ENCODE measurements around the gene RABIF. TPM values are rescaled to one million over a fixed set of nuclear protein-coding genes. Genes with fewer than 3 reads are reported as not detected.
"Not testable (repeated sequence)": the region's sequence is repeated elsewhere in the genome, so short reads cannot be mapped to it uniquely, and the experiment has no call there.

The RABIF gene
- total RNA-seq, 1 donor from 2014 or later, result 12.7 TPM

DNA sequence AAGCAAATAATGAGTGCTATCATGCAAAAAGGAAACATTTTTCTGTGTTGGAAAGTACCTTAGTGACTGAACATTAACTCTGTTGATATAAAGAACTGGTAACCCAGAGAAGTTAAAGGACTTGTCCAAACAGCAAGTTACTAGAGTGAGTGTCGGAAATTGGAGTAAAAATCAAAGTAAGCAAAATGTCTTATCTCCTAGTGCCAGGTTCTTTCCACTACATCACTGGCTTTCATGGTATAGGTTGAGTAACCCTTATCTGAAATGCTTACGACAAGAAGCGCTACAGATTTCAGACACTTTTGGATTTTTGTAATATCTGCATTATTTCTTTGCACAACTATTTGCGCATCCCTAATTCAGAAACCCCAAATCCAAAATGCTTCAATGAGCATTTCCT is 16.4 kb upstream of the RABIF start:
- no peaks in the 10 kb centered on the region for H3K4me1 Mint-ChIP-seq
- peaks cover 26% of the 10 kb centered on the region for H3K36me3 Mint-ChIP-seq (ENCODE audit: low read depth)
- DNase-seq, result no peak
- no peaks in the 10 kb centered on the region for H3K9me3 Mint-ChIP-seq
- no peak overlapping the region for H3K4me3 Mint-ChIP-seq
- intact Hi-C loops (cut with micrococcal nuclease), result no loop called here
- H3K27me3 Mint-ChIP-seq, result no peaks in the 10 kb centered on the region
- no peak overlapping the region for H3K27ac Mint-ChIP-seq

DNA sequence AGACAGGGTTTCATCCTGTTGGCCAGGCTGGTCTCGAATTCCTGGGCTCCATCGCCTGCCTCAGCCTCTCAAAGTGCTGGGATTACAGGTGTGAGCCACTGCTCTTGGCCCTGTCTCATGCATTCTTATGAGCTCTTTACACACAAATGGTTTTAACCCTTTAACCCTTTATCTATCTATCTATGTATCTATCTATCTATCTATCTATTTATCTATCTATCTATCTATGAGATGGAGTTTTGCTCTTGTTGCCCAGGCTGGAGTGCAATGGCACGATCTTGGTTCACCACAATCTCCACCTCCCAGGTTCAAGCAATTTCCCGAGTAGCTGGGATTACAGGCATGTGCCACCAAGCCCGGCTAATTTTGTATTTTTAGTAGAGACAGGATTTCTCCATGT is 14.9 kb upstream of the RABIF start:
- DNase-seq; H3K9me3 Mint-ChIP-seq; intact Hi-C loops (cut with micrococcal nuclease); H3K27ac Mint-ChIP-seq; H3K4me3 Mint-ChIP-seq; H3K4me1 Mint-ChIP-seq; H3K27me3 Mint-ChIP-seq: not testable (repeated sequence)
- H3K36me3 Mint-ChIP-seq (ENCODE audit: low read depth), result peaks cover 26% of the 10 kb centered on the region

DNA sequence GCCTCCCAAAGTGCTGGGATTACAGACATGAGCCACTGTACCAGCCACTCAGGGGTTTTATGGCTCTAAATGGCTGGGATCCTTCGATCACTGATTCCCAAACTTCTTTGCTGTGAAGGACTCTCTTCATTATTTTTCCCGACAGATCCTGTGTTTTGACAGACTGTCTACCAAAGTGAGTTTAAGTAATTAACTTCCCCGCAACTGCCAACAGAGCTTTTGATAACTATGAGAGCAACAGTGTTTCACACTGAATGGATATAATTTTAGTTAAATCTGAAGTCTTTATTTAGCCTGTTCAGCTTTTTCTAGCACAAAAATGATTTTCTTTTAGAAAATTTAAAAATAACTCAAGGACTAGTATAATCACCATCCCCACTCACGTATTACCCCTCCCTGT is 12.6 kb upstream of the RABIF start:
- Mint-ChIP-seq H3K4me3 (no peak overlapping the region), H3K4me1 (peaks cover 1% of the 10 kb centered on the region), H3K27ac (no peak overlapping the region), H3K36me3 (ENCODE audit: low read depth) (peaks cover 34% of the 10 kb centered on the region), H3K27me3 (no peaks in the 10 kb centered on the region), H3K9me3 (no peaks in the 10 kb centered on the region)
- intact Hi-C loops (cut with micrococcal nuclease), result no loop called here
- no peak for DNase-seq

DNA sequence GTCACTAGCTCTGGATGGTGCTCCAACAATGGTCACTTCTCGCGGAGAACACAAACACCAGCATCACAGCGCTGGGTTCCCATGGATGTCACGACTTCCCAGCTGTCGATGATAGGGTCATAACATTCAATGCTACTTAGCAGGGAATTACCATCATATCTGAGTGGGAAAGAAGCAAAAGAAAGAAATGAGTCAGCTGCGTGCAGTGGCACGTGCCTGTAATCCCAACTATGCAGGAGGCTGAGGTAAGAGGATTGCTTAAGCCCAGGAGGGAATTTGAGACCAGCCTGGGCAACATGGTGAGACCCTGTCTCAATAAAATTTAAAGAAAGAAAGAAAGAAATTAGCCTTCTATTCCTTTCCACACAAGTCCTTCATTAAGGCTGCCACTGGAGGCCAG is 3.6 kb upstream of the RABIF start:
- Mint-ChIP-seq H3K27ac (no peak overlapping the region), H3K27me3 (peaks cover 2% of the 10 kb centered on the region), H3K4me3 (no peak overlapping the region), H3K4me1 (peaks cover 16% of the 10 kb centered on the region), H3K9me3 (no peaks in the 10 kb centered on the region), H3K36me3 (ENCODE audit: low read depth) (peaks cover 49% of the 10 kb centered on the region)
- intact Hi-C loops (cut with micrococcal nuclease), result no loop called here
- no peak for DNase-seq

DNA sequence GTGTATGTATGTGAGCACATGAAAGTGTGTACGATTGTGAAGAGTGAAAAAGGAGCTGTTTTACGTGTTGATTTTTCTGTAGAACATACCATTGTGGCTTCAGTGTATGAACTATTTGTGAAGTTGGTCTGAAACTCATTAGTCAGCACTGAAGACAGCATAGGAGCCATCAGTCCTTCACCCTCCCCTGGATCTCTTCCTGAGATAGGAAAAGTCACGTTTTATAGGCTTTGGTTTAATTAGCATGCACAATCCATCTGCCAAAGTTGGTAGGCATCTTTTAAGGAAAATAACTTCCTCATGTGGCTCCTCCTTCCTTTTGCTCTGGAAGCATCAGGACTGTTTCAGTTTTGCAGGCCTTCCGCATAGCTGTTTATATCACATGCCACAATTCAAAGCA is 1.4 kb upstream of the RABIF start:
- peaks cover 18% of the 10 kb centered on the region for H3K4me1 Mint-ChIP-seq
- H3K9me3 Mint-ChIP-seq, result no peaks in the 10 kb centered on the region
- DNase-seq, result no peak
- no peak overlapping the region for H3K4me3 Mint-ChIP-seq
- peaks cover 36% of the 10 kb centered on the region for H3K36me3 Mint-ChIP-seq (ENCODE audit: low read depth)
- H3K27ac Mint-ChIP-seq, result no peak overlapping the region
- intact Hi-C loops (cut with micrococcal nuclease), result no loop called here
- peaks cover 2% of the 10 kb centered on the region for H3K27me3 Mint-ChIP-seq

DNA sequence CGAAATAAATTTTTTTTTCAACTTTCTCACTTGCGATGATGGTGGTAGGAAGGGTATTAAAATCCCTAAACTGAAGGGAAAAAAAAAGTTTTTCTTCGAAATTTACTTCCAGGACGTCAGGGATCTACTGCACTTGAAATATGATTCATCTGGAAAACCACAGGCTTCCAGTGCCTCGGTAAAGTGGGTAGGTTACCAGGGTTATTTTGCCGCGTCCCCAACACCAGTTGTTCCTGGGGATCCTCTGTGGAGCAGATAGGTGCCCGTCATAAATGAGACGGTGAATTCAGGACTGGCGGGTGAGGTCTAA is 773 bp downstream of the RABIF start:
- peaks cover 22% of the 10 kb centered on the region for H3K36me3 Mint-ChIP-seq (ENCODE audit: low read depth)
- intact Hi-C loops (cut with micrococcal nuclease), result loop anchor here (2.0 to 5.0 kb wide), 3 partner anchors 81 to 541 kb away; partner anchors contain the start of gene PPP1R12B
- peaks cover 24% of the 10 kb centered on the region for H3K4me1 Mint-ChIP-seq
- no peaks in the 10 kb centered on the region for H3K9me3 Mint-ChIP-seq
- H3K27me3 Mint-ChIP-seq, result peaks cover 2% of the 10 kb centered on the region
- peak overlapping the region; percentile 92 for H3K27ac Mint-ChIP-seq
- H3K4me3 Mint-ChIP-seq, result peak overlapping the region; percentile 92
- DNase-seq, result no peak

DNA sequence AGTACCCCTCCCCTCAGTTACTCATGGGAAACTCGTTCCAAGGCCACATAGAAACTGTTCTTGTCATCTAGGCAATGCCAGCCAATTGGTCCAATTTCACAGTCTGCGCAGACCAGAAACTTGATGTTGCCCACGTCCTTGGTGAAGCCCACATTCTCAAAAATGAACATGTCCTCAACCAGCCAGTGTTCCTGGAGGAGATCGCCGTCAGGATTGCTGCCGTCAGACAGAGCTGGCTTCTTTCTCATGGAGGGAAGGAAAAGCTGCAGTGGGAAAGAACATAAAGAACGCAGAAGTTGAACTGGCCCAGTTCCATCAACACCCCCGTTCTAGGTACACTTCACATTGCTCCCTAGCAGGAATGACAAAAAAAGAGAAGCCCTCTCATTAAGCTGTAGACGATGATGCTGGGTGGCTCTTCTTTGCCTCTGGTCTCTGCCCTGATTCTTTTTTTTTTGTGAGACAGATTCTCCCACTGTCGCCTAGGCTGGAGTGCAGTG is 7.9 kb downstream of the RABIF start:
- no peaks in the 10 kb centered on the region for H3K27me3 Mint-ChIP-seq
- no peak overlapping the region for H3K27ac Mint-ChIP-seq
- peaks cover 15% of the 10 kb centered on the region for H3K4me1 Mint-ChIP-seq
- DNase-seq, result no peak
- intact Hi-C loops (cut with micrococcal nuclease), result no loop called here
- H3K9me3 Mint-ChIP-seq, result no peaks in the 10 kb centered on the region
- no peak overlapping the region for H3K4me3 Mint-ChIP-seq
- H3K36me3 Mint-ChIP-seq (ENCODE audit: low read depth), result peaks cover 17% of the 10 kb centered on the region

DNA sequence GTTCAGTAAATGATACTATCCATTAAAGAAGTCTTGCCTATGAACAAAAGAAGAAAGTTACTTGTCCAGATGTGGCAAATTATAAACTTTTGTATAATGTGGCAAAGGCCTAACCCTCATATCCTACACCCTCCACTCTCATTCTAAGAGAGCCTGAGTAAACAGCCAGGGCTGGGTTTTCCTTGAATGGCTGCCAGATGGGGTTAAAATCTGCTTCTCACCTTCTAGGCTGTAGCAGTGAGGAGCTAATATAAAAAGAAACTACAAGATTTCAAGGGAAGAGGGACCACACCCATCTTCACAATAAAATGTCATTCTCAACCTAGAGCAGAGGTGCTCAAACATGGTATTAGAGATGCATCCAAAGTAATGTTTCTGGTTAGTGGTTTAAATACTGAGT is 8.9 kb downstream of the RABIF start:
- DNase-seq, result no peak
- Mint-ChIP-seq H3K4me3 (no peak overlapping the region), H3K9me3 (no peaks in the 10 kb centered on the region), H3K4me1 (peaks cover 13% of the 10 kb centered on the region), H3K27me3 (no peaks in the 10 kb centered on the region), H3K36me3 (ENCODE audit: low read depth) (peaks cover 17% of the 10 kb centered on the region), H3K27ac (no peak overlapping the region)
- intact Hi-C loops (cut with micrococcal nuclease), result no loop called here

DNA sequence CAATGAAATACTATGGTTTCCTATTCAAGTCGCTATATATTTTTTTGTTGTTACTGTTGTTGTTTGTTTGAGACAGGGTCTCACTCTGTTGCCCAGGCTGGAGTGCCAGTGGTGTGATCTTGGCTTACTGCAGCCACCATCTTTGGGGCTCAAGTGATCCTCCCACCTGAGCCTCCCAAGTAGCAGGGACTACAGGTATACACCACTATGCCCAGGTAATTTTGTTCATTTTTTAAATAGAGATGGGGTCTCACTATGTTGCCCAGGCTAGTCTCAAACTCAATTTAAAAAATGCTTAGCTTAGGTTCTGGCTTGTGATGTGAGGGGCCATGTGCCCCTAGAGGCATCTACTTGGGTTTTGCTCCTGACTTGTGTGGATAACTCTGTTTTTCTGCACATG is 9.8 kb downstream of the RABIF start:
- H3K27me3 Mint-ChIP-seq, result no peaks in the 10 kb centered on the region
- H3K27ac Mint-ChIP-seq, result no peak overlapping the region
- H3K4me3 Mint-ChIP-seq, result no peak overlapping the region
- H3K9me3 Mint-ChIP-seq, result no peaks in the 10 kb centered on the region
- intact Hi-C loops (cut with micrococcal nuclease), result no loop called here
- no peak for DNase-seq
- peaks cover 17% of the 10 kb centered on the region for H3K36me3 Mint-ChIP-seq (ENCODE audit: low read depth)
- H3K4me1 Mint-ChIP-seq, result peaks cover 13% of the 10 kb centered on the region

DNA sequence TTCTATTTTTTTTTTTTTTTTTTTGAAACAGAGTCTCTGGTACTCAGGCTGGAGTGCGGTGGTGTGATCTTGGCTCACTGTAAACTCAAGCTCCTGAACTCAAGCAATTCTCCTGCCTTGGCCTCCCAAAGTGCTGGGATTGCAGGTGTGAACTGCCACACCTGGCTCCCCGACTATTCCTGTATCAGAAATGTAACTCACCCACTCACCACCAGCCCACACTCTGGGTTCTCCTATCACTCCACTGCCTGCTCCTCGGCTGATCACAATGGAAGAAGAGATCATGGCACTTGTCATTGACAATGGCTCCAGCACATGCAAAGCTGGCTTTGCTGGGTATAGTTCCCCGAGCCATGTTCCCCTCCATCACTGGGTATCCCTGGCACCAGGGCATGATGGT is 15.9 kb downstream of the RABIF start:
- no peak overlapping the region for H3K27ac Mint-ChIP-seq
- H3K36me3 Mint-ChIP-seq (ENCODE audit: low read depth), result no peaks in the 10 kb centered on the region
- H3K27me3 Mint-ChIP-seq, result no peaks in the 10 kb centered on the region
- DNase-seq, result no peak
- intact Hi-C loops (cut with micrococcal nuclease), result no loop called here
- H3K4me1 Mint-ChIP-seq, result peaks cover 2% of the 10 kb centered on the region
- no peak overlapping the region for H3K4me3 Mint-ChIP-seq
- H3K9me3 Mint-ChIP-seq, result no peaks in the 10 kb centered on the region

DNA sequence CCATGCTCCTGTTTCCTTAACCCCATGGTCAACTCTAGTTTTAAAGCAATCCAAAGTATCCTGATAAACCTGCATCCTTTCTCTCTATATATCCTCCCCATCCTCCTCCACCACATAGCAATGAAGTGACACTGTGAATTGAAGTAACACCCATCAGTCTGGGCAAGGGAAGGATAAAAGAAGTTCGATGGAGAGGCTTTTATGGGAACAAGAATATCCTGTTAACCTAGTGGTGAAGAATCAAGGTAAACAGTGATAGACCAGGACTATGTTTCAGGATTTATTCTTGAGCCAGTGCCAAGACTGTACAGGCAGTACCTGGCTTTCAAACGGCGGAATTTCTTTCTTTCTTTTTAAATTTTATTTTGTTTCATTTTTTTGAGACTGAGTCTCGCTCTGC is 17.6 kb downstream of the RABIF start:
- DNase-seq, result no peak
- no peaks in the 10 kb centered on the region for H3K9me3 Mint-ChIP-seq
- H3K27me3 Mint-ChIP-seq, result peaks cover 2% of the 10 kb centered on the region
- H3K4me1 Mint-ChIP-seq, result no peaks in the 10 kb centered on the region
- intact Hi-C loops (cut with micrococcal nuclease), result no loop called here
- no peak overlapping the region for H3K27ac Mint-ChIP-seq
- H3K36me3 Mint-ChIP-seq (ENCODE audit: low read depth), result no peaks in the 10 kb centered on the region
- no peak overlapping the region for H3K4me3 Mint-ChIP-seq

DNA sequence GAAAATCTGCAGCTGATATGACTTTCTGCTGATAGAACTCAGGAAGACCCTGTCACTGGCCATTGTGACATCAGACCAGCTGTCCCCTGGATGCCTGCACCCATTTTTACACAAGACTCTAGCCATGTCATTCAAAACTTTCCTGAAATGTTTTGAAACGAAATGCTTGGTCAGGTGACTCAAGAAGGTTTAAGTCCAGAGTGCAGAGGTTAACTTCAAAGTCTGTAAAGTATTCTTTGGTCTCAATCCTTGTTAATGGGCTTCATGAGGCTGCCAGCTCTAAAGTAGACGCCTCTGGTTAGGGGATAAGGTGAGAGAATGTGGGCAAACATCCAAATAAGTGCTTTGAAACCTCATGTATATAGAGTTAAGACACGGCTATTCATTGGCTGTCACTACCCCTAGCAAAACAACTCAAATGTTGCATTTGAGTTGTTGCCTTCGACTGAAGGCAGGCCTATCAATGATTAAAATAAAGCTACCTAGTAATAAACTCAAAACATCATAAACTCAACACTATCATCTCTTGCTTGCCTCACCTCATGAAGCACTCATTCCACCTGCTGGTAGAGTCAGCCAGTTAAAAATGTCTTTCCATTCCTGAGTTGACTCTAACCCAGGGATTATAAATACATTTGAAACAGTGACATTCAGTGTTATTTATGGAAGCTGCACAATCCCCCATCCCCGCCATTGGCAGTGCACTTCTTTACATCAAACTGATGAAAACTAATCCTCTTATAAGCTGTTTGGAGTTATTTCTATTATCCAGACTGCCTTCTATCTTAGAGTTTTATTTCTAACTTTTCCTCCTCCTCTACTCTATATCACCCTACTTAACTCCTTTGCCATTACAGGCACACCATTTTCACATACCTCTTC is 26.0 kb downstream of the RABIF start:
- intact Hi-C loops (cut with micrococcal nuclease), result loop anchor here (5.0 kb wide), 1 partner anchor 144 kb away; the partner anchor contains the start of gene TMEM183A
- no peak overlapping the region for H3K27ac Mint-ChIP-seq
- H3K36me3 Mint-ChIP-seq (ENCODE audit: low read depth), result no peaks in the 10 kb centered on the region
- peaks cover 68% of the 10 kb centered on the region for H3K27me3 Mint-ChIP-seq
- H3K4me3 Mint-ChIP-seq, result no peak overlapping the region
- DNase-seq, result no peak
- H3K4me1 Mint-ChIP-seq, result peaks cover 13% of the 10 kb centered on the region
- H3K9me3 Mint-ChIP-seq, result no peaks in the 10 kb centered on the region

DNA sequence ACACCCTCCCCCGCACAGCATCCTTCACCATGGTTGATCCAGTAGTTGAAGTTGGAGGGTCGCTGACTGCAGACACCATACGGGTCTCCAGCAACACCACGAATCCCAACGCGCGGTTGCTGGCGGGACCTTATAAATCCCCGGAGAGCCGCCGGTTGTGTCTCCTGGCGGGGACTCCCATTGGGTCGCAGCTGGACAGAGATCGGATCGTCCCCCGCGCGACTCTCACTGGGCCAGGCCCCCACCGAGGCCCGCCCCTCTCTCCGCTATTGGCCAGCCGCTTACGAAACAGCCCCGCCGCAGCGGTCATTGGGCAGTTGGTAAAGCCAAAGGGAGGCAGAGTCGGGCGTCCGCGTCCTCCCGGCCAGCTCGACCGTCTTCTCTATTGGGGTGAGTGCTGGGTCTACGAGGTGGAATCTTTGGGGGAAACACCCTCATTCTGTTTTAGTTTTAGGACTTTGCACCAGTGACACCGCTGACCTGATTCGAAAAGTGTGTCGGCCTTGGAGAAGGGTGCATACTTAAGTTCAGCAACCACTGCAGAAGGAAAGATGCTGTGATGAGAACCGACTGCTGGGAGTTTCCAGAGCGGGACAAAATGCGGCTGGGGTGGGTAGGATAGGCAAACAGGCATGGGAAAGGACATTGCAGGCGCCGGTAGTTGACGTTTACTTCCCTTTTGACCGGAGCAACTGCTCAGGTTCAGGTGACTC is 27.4 kb downstream of the RABIF start:
- Mint-ChIP-seq H3K9me3 (no peaks in the 10 kb centered on the region), H3K4me3 (peak overlapping the region; percentile 87), H3K36me3 (ENCODE audit: low read depth) (no peaks in the 10 kb centered on the region), H3K27me3 (peaks cover 68% of the 10 kb centered on the region), H3K27ac (no peak overlapping the region), H3K4me1 (peaks cover 13% of the 10 kb centered on the region)
- intact Hi-C loops (cut with micrococcal nuclease), result loop anchor here (5.0 kb wide), 1 partner anchor 146 kb away; the partner anchor contains the start of gene TMEM183A
- DNase-seq, result peak; percentile 86

DNA sequence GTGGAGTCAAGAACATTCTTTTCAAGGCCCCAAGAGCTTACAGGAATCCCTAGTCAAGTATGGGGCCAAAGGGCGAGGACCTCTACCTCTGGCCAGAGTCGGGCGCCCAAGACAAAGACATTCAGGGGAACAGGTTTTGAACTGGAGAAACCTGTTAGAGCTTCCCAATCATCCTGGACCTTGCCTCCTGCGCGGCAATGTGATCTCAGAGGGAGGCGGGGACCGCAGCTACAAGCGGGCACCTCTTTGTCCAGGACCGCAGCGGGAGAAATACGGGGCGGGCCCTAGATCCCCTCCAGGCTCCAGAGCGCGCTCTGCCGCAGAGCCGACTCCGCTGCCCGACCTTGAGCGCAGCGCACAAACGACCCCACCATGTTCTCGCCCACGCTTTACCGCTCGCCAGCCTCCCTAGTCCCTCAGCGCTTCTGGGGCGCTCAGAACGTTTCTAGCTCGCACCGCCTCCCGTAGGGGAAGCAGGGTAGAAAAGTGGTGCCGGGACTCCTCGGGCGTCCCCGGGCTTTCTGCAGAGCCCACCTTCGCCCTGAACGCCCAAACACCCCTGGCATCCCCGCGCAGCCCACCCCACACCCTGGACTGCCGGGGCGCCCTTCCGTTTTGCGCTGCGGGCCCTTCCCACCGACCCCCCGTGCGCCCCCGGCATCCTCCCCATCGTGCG is 28.1 kb downstream of the RABIF start:
- intact Hi-C loops (cut with micrococcal nuclease), result loop anchor here (5.0 kb wide), 1 partner anchor 146 kb away; the partner anchor contains the start of gene TMEM183A
- H3K27me3 Mint-ChIP-seq, result peaks cover 63% of the 10 kb centered on the region
- DNase-seq, result peak; percentile 78

More for the DNA sequence above, 28.1 kb downstream of the RABIF start:
- no peak overlapping the region for H3K27ac Mint-ChIP-seq
- no peaks in the 10 kb centered on the region for H3K9me3 Mint-ChIP-seq
- no peaks in the 10 kb centered on the region for H3K36me3 Mint-ChIP-seq (ENCODE audit: low read depth)
- H3K4me3 Mint-ChIP-seq, result peak overlapping the region; percentile 87
- peaks cover 13% of the 10 kb centered on the region for H3K4me1 Mint-ChIP-seq
